Frontal cortex (tissue), 4 donors: ENCODE data around the gene IRAK2. TPM values are rescaled to one million over a fixed set of nuclear protein-coding genes. Genes with fewer than 3 reads are reported as not detected.
"Not testable (repeated sequence)": the region's sequence is repeated elsewhere in the genome, so short reads cannot be mapped to it uniquely, and the experiment has no call there.

Experiments used
- DNase-seq, 2 donors: peaks; one replicate each; pipeline ENCODE4 v3.0.0; 2012; ENCODE audit warnings: low spot score in 2 of 2
- FAIRE-seq: peaks from 2 replicates; lab custom pipeline; 2012; peaks lifted over from hg19 to GRCh38; lab: Jason Lieb, UNC
- total RNA-seq: library from RNA; depleted of rRNA; stranded (reverse); fragments of >200 nt; gene quantifications from one replicate; pipeline ENCODE4 v1.2.3, GENCODE V29; 2014
- donor health status: control.
- donor health status: control.
- donor health status: control.

Gene IRAK2
- total RNA-seq, 1 donor from 2014 or later = 3.3 TPM

- DNase-seq (peak; percentile 95 to 98), FAIRE-seq (no peak)
These were observed 83.7 kb downstream of the IRAK2 start, which contains the start of gene TATDN2 for GRCh38 chr3:10248184-10248983. Gene TATDN2 (plus strand): TSS chr3:10248459. CDS start chr3:10249201, 742 bp downstream.

GRCh38 chr3:10248984-10249748, 84.4 kb downstream of the IRAK2 start:
- DNase-seq (peak in 1 of 2 donors; percentile 38), FAIRE-seq (no peak)

GRCh38 chr3:10249833-10250232, 85.1 kb downstream of the IRAK2 start:
- FAIRE-seq (no peak), DNase-seq (no peak)

- FAIRE-seq (no peak), DNase-seq (no peak)
These were observed 86.3 kb downstream of the IRAK2 start for GRCh38 chr3:10251006-10251405.

GRCh38 chr3:10253731-10254130, 89.0 kb downstream of the IRAK2 start:
- no peak for DNase-seq
- FAIRE-seq = no peak

DNA sequence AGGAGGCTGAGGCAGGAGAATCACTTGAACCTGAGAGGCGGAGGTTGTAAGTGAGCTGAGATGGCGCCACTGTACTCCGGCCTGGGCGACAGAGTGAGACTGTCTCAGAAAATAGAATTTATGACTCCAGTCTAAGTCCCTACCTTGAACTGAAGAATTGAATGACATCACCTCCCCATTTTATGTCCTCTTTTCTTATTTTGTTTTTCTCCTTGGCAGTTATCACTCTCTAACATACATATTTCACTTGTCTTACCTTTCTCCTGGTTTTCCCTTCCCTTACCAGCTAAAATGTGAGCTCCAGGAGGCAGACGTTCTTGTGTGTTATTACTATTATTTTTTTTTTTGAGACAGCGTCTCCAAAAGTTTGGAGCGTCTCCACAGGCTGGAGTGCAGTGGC, 91.1 kb downstream of the IRAK2 start:
- no peak for DNase-seq
- FAIRE-seq = no peak

- FAIRE-seq = no peak
- no peak for DNase-seq
These were observed 94.3 kb downstream of the IRAK2 start for GRCh38 chr3:10259036-10259435.

- DNase-seq = no peak
- no peak for FAIRE-seq
These were observed 95.1 kb downstream of the IRAK2 start for GRCh38 chr3:10259798-10260197.

DNA sequence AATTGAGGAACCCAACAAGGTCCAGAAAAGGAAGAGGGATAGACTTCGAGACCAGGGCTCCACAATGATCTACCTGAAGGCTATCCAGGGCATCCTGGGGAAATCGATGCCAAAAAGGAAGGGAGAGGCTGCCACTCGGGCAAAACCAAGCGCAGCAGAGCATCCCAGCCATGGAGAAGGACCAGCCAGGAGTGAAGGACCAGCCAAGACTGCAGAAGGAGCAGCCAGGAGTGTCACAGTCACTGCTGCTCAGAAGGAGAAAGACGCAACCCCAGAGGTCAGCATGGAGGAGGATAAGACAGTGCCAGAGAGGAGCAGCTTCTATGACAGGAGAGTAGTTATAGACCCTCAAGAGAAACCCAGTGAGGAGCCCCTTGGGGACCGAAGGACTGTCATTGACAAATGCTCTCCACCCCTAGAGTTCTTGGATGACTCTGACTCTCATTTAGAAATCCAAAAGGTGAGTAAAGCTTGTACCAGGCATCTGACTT, 95.5 kb downstream of the IRAK2 start:
- FAIRE-seq = no peak
- no peak for DNase-seq

- no peak for FAIRE-seq
- no peak for DNase-seq
These were observed 97.3 kb downstream of the IRAK2 start for GRCh38 chr3:10262027-10262426.

DNA sequence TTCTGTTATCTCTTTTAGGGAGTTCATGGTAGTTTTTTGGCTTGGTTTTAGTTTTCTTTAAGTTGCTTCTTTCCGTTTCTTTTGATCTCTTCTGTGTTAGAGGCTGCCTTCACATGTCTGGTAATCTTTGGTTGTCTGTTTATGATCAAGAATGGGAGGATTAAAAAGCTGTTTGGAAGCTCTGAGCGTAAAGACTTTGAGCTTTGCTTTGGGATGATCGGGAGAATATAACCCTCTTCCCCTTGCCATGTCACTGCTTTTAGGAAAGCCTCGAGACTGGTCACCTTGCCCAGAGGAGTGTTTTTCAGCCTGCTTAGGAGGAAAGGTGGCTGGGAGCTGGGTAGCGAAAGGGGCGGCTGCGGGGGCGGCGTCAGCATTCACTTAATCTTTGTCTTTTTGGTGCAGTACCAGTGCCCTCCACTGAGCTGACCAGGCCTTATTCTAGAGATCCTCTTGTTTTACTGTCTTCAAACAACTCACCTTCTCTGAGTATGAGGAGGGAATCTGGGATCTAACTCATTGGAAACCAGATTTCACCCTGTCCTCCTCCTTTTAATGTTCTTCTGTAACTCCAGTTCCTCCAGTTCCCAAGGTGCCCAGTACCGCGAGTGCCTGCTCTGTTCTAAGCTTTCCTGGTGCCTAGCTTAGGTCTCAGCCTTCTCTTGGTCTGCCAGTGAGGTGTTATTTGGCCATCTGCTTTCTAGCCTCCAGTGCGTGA, 99.1 kb downstream of the IRAK2 start:
- no peak for FAIRE-seq

DNA sequence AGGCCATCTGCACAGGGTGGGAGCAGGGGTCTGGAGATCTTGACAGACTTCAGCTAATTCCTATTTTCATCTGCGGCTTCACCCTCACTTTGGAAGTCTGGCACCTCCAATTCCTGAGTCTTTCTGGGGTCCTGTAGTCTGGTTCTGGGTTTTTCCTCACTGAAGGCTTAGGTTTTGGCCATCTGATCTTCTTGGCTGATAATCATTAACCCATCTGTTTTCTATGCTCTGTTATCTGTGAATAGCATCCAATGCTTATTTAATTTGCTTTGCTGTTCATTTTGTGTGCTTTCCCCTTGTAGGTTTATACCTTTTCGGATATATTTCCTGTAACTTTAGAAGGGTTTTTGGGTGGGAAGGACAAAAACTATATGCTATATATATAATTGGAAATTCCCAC, 101.1 kb downstream of the IRAK2 start:
- DNase-seq = no peak
- no peak for FAIRE-seq

More for the DNA sequence above, 99.1 kb downstream of the IRAK2 start:
- DNase-seq = no peak

DNA sequence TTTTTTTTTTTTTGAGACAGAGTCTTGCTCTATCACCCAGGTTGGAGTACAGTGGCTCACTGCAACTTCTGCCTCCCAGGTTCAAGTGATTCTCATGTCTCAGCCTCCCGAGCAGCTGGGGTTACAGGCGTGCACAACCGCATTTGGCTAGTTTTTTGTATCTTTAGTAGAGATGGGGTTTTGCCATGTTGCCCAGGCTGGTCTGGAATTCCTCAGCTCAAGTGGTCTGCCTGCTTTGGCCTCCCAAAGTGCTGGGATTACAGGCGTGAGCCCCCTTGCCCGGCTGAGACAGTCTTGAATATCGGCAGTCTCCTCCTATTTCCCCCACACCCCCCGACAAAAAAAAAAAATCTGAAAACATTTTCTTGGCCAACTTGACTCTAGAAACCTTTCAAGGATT, 102.2 kb downstream of the IRAK2 start:
- not testable (repeated sequence) for DNase-seq, FAIRE-seq

DNA sequence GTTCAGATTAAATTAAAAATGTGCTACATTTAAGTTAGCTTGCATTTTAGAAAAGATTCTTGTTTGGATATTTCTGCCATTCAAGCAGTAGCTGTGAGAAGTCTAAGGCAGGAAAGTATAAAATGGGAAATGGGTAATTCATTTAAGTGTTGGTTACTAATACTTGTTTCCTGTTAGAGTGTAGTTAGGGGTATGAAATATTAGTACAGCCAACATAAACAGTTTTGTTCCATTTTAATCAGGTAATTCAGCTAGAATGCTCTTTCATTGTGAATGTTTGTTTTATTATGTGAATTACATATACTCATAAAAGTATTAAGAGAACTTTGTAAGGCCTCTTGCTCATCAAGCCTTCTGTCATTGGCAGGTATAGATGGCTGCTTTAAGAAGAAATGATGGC, 103.4 kb downstream of the IRAK2 start:
- no peak for DNase-seq
- FAIRE-seq = no peak

GRCh38 chr3:10268930-10269329, 104.2 kb downstream of the IRAK2 start:
- no peak for DNase-seq

GRCh38 chr3:10269443-10269842, 104.7 kb downstream of the IRAK2 start:
- no peak for DNase-seq

More at GRCh38 chr3:10268930-10269329, 104.2 kb downstream of the IRAK2 start:
- no peak for FAIRE-seq

DNA sequence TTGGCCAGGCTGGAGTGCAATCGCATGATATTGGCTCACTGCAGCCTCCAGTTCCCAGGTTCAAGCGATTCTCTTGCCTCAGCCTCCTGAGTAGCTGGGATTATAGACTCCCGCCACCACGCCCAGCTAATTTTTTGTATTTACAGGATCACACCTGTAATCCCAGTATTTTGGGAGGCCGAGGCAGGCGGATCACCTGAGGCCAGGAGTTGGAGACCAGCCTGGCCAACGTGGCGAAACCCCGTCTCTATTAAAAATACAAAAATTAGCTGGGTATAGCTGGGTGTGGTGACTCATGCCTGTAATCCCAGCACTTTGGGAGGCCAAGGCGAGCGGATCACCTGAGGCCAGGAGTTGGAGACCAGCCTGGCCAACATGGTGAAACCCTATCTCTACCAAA, 107.8 kb downstream of the IRAK2 start:
- FAIRE-seq, DNase-seq: not testable (repeated sequence)

More at GRCh38 chr3:10269443-10269842, 104.7 kb downstream of the IRAK2 start:
- no peak for FAIRE-seq

DNA sequence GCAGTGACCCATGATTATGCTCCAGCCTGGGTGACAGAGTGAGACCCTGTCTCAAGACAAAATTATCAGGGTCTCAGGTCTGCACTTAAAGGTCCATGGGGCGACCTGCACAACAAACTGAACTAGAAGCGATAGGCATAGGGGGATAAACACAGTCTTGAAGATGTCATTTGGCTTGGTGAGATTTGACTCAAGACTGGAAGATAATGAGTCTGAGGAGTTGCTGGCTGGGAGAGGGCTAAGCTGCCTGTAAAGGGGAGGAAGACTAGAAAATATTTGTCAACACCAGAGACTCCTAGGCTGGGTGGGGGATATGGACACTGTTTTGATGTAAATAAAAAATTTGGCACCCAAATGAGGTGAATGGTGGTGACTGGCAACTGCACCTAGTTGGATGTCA, 108.3 kb downstream of the IRAK2 start:
- FAIRE-seq = no peak
- no peak for DNase-seq

- DNase-seq (no peak), FAIRE-seq (no peak)
These were observed 109.1 kb downstream of the IRAK2 start for GRCh38 chr3:10273702-10274305.

GRCh38 chr3:10274601-10275000, 109.9 kb downstream of the IRAK2 start:
- no peak for FAIRE-seq
- DNase-seq = no peak
